Effector CD4-positive, alpha-beta T cell (primary cell): Measurements from ENCODE around the gene NXPH4. TPM values are rescaled to one million over a fixed set of nuclear protein-coding genes. Genes with fewer than 3 reads are reported as not detected.
A peak's percentile ranks its signal among the peaks of the same experiment; 100 is the strongest.

ENCODE experiments used
- DNase-seq: peaks from one replicate; pipeline ENCODE4 v3.0.0-alpha.2; 2020
- total RNA-seq: gene quantifications from one replicate; lab custom pipeline; 2026; lab: John Stamatoyannopoulos, UW

Gene NXPH4
- not detected for total RNA-seq

DNA sequence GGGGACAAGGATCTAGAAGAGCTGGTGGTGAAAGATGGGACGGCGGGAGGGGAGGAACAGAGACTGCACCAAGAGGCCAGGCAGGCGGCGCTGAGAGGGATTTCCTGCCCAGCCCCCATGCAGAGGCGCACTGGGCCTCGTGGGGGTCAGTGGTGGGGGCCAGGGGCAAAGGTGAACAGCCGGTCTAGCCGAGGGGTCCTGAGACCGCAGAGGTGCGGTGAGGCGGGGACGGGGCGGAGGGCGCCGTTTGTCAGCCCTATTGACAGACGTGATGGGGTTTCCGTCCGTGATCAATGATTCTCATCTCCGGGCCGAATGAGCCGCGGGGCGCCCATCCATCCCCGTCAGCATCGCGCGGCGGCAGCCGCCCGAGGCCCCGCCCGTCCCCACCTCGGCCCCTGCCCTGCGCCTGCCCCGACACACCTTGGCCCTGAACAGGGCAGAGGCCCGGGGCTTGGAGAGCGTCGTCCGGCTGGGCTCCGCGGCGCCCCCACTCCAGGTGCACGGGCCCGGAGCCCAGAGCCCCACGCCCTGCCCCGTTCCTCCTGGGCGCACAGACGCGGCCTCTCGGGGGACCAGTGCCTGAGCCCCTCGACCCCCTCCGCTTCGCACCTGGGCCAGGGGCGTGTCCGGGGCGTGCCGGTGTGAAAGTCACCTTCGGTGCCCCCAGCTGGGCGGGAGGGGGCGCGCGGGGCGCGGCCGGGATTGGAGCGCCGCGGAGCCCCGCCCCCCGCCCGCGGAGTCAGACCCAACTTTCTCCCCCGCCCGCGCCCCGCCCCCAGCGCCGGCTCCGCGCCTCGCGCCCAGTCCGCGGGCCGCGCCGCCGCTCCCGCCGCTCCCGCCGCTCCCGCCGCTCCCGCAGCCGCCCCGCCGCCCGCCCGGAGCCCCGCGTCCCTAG is at the start of gene NXPH4:
TSS of gene NXPH4 (plus strand) at position 781 of the 898 bp plus-strand sequence. CDS start 176 bp downstream, outside the sequence.
- peak; percentile 48 for DNase-seq

DNA sequence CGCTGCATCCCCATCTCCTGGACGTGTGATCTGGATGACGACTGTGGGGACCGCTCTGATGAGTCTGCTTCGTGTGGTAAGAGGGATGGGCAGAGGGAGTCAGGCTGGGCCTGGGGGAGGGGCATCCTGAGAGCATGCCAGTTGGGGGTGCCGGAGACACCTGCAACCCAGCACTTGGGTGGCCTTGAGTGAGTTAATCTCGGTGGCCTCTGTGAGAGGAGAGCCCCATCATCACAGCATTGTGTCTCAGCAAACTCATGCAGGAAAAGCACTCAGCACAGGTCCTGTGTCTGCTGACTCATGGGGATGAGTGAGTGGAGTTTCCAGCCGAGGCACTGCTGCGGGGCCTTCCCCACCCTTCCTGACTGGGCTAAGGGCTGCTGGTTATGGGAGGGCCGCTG is 49.6 kb upstream of the NXPH4 start:
- DNase-seq: no peak

DNA sequence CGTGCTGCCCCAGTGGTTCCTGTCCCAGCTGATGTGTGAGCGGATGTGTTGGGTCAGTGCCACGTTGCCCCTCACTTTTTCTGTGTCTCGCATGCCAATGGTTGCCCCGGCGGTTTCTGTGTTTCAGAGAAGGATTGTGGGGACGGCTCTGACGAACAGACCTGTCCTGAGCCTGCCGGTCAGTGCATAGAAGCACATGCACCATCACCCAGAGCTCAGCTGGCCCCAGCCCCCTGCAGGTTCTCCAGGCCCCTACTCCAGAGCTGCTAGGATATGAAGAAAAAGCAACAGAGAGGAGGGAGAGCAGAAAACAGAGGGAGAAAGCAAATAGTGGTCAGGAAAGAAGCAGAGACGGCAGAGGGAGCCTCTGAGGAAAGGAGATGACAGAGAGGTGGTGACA is 48.5 kb upstream of the NXPH4 start:
- DNase-seq: no peak

DNA sequence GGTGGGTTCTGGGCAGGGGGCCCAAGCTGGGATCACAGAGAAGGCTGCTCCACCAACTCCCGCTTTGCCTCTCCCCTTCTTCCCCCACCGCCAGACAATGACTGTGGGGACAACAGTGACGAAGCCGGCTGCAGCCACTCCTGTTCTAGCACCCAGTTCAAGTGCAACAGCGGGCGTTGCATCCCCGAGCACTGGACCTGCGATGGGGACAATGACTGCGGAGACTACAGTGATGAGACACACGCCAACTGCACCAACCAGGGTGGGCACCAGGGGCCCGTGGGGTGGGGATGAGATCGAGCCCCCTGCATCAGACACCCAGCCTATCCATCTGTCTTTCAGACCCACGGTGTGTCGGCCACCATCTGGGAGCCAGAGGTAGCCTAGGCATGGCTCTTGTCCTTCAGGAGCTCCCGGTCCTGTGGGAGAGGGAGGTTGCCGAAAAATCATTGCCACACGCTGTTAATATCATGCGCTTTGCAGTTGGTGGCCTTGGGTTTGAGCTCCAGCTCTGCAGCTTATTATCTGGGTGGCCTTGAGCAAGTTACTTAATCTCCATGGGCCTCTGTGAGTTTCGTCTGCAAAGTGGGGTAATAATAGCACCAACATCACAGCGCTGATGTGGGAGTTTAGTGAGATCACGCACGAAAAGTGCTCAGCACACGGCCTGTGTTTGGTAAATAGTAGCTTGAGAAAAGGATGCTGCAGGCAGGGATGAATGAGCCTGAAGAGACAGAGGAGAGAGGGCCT is 47.4 kb upstream of the NXPH4 start:
- DNase-seq: no peak

DNA sequence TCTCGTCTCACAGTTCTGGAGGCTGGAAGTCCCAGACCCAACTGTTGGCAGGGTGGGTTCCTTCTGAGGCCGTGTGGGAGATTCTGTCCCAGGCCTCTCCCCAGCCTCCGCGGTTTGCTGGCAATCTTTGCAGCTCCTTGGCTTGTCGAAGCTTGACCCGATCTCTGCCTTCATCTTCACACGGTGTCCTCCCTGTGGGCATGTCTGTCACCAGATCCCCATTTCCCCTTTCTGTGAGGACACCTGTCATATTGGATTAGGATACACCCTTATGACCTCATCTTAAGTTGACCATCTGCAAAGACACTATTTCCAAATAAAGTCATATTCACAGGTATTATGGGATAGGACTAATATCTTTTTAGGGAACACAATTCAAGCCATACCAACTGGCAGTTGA is 46.6 kb upstream of the NXPH4 start:
- no peak for DNase-seq

DNA sequence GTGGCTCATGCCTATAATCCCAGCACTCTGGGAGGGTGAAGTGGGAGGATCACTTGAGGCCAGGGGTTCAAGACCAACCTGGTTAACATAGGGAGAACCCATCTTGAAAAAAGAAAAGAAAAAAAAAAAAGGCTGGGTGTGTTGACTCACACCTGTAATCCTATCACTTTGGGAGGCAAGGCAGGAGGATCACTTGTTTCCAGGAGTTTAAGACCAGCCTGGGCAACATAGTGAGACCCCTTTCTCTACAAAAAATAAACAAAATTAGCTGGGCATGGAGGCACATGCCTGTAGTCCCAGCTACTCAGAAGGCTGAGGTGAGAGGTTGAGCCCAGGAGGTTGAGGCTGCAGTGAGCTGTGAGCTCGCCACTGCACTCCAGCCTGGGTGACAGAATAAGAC is 46.2 kb upstream of the NXPH4 start:
- no peak for DNase-seq

DNA sequence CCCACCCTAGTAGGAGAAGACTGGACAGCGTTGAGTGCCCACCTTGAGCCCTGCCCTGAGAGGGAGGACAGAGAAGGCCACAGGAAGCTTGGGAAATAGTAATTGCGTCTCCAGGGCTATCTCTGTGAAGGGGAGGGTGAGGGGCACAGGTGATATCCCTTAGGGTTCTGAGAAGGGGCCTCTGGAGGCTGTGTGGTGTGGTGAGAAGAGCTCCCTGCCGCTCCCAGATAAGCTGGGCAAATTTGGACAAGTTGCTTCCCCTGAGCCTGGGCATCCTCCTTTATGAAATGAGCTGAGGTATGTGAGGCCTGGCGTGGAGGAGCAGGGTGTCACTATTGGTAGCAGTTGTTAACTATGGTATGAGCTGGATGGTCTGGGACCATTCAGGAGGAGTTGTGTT is 45.7 kb upstream of the NXPH4 start:
- no peak for DNase-seq

DNA sequence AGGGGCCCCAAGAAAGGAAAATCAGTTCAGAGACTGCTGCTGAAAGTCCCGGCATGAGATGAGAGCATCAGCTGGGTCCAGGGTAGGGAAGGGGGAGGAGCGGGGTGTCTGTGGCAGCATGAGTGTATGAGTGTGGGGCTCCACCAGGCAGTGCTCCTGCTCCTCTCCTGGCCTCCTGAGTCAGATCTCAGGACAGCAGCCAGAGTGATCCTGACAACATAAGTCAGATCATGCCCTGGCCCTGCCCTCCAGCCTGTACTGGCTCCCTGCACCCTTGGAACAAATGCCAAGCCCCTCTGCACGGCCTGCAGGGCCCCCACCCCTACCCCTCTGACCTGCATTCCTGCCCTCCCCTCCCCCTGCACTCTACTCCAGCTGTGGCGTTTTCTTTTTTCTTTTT is 44.9 kb upstream of the NXPH4 start:
- no peak for DNase-seq

DNA sequence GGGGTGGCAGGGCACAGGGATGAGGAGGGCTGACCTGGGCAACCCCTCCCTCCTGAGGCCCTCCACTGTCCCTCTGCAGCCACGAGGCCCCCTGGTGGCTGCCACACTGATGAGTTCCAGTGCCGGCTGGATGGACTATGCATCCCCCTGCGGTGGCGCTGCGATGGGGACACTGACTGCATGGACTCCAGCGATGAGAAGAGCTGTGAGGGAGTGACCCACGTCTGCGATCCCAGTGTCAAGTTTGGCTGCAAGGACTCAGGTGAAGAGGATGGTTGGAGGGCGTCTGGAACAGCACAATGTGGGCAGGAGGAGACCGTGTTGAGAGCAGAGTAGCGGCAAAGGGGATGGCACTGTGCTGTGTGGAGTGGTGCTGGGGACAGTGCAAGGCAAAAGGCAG is 43.5 kb upstream of the NXPH4 start:
- no peak for DNase-seq

DNA sequence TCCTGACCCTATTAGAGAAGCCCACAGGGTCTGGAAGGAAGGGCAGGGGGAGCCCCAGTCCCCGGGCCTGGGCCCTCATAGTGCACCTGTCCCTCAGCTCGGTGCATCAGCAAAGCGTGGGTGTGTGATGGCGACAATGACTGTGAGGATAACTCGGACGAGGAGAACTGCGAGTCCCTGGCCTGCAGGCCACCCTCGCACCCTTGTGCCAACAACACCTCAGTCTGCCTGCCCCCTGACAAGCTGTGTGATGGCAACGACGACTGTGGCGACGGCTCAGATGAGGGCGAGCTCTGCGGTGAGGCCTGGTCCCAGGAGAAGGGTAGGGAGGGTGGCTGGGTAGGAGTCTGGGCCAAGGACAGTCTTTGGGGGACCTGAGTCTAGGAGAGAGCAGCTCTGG is 42.9 kb upstream of the NXPH4 start:
- no peak for DNase-seq

DNA sequence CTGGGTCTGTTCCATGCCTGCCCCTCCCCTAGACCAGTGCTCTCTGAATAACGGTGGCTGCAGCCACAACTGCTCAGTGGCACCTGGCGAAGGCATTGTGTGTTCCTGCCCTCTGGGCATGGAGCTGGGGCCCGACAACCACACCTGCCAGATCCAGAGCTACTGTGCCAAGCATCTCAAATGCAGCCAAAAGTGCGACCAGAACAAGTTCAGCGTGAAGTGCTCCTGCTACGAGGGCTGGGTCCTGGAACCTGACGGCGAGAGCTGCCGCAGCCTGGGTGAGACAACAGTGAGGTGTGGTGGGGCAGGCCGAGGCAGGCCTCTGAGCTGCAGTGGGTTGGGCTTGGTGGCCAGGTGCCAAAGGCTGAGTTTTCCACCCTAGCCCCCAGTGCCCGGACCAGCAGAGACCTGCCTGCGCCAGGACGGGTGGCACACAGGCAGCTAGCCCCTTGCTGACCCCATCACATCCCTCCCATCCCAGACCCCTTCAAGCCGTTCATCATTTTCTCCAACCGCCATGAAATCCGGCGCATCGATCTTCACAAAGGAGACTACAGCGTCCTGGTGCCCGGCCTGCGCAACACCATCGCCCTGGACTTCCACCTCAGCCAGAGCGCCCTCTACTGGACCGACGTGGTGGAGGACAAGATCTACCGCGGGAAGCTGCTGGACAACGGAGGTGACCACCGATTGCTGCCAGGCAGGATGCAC is 41.0 kb upstream of the NXPH4 start:
- DNase-seq: peak; percentile 33

DNA sequence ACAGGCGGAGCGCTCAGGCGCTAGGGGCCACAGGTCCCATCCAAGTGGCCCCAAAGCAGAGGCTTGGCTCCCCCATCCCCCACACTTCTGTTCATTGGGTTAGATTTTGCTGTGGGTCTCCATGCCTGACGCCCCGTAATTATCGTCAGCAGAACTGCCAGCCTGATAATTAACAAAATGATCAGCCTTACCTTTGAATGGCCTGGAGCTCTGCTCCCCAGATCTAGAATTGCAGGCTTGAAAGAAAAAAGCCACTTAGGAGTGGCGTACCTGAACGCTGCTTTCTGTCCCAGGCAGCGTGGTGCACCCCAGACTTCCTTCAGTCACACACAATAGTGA is 40.5 kb upstream of the NXPH4 start:
- DNase-seq: no peak

DNA sequence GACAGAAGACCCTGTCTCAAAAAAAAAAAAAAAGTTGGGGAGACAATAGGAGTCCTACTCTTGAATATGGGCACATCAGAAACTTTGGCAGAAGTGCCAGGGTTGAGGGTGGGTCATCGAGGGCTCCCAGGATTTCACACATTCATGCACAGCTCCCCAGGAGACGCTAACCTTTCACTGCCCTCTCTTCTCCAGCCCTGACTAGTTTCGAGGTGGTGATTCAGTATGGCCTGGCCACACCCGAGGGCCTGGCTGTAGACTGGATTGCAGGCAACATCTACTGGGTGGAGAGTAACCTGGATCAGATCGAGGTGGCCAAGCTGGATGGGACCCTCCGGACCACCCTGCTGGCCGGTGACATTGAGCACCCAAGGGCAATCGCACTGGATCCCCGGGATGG is 39.7 kb upstream of the NXPH4 start:
- no peak for DNase-seq

DNA sequence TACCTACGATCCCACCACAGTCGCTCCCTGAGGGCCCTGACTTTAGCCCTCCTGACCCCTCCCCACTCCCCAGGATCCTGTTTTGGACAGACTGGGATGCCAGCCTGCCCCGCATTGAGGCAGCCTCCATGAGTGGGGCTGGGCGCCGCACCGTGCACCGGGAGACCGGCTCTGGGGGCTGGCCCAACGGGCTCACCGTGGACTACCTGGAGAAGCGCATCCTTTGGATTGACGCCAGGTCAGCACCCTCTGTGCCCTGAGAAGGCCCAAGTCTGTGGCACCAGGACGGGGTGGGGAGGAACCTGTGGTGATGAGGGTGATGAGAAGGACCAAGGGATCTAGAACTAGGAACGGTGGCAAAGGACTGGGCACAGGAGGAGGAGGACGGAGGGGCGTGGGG is 39.2 kb upstream of the NXPH4 start:
- DNase-seq: no peak

DNA sequence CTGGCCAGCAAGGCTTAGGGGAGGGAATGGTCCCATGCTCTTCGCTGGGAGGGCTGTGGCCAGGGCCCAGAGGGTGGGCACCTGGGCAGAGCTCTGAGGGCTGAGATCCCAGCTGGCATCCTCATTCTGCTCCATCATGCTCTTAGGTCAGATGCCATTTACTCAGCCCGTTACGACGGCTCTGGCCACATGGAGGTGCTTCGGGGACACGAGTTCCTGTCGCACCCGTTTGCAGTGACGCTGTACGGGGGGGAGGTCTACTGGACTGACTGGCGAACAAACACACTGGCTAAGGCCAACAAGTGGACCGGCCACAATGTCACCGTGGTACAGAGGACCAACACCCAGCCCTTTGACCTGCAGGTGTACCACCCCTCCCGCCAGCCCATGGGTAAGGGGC is 38.4 kb upstream of the NXPH4 start:
- DNase-seq: no peak

DNA sequence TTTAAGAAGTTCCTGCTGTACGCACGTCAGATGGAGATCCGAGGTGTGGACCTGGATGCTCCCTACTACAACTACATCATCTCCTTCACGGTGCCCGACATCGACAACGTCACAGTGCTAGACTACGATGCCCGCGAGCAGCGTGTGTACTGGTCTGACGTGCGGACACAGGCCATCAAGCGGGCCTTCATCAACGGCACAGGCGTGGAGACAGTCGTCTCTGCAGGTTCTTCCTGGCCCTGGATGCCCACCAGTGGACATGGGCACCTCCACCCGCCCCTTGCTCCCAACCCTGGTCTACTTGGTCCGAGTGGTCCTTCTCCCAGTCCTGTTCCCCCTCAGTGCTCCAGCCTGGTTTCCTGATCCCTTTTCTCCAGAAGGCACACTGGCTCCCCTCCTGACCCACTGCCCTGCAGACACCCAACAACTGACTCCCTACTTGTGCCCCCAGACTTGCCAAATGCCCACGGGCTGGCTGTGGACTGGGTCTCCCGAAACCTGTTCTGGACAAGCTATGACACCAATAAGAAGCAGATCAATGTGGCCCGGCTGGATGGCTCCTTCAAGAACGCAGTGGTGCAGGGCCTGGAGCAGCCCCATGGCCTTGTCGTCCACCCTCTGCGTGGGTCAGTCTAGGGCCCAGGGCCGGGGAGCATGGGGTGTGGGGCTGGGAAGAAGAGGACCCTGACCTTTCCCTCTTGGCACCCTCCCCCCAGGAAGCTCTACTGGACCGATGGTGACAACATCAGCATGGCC is 37.1 kb upstream of the NXPH4 start:
- no peak for DNase-seq

DNA sequence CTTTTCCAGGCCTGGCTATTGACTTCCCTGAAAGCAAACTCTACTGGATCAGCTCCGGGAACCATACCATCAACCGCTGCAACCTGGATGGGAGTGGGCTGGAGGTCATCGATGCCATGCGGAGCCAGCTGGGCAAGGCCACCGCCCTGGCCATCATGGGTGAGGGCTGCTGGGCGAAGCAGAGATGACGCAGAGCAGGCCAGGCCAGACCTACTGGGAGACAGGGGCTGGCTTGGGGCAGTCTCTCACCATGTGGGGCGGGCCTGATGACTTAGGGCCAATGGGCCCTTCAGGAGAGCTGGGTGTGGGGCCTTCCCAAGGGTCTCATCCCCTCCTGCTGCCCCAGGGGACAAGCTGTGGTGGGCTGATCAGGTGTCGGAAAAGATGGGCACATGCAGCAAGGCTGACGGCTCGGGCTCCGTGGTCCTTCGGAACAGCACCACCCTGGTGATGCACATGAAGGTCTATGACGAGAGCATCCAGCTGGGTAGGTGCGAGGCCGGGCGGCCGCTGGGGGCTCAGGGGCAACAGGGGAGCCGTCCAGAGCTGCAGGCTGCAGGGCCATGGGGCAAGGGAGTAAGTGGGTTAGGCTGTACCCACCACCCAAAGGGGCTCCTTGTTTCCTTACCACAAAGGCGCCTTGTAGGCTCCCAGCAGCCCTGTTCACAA is 36.1 kb upstream of the NXPH4 start:
- no peak for DNase-seq

DNA sequence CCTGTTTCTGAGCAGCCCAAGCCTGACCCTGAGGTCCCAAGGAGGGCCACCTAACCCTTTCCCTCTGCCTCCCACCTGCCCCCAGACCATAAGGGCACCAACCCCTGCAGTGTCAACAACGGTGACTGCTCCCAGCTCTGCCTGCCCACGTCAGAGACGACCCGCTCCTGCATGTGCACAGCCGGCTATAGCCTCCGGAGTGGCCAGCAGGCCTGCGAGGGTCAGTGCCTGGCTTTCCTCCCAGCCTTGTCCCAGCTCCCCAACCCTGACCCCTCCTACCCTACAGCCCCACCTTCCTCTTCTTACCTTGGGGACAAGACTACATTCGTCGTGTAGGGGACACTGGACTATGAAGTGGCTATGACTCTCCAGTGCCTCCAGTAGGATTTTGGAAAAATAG is 35.5 kb upstream of the NXPH4 start:
- no peak for DNase-seq

DNA sequence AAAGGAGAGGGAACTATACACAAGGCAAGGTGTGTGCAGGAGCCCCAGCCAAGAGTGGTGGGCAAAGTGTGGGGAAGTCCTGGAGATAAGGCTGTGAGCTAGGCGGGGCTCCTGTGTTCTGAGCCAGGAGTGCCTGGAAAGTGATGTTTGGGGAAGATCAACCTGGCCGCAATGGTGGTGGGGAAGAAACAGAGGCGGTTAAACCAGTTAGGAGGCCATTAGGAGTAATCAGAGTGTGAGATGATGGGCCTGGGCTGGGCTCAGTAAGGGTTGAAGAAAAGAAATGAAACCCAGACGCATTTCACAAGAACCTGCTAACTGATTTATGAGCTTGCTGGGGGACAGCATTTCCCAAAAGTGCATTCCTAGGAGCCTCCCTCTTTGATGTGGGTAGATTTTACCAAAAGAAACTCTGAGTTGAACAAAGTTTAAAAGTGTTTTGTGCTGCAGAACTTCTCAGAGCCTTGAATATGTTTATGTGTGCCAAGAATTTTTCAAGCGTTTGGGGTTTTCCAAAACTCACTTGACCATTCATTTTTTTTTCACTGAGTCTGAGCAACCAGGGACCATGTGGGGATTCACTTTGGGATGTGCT is 34.9 kb upstream of the NXPH4 start:
- no peak for DNase-seq

DNA sequence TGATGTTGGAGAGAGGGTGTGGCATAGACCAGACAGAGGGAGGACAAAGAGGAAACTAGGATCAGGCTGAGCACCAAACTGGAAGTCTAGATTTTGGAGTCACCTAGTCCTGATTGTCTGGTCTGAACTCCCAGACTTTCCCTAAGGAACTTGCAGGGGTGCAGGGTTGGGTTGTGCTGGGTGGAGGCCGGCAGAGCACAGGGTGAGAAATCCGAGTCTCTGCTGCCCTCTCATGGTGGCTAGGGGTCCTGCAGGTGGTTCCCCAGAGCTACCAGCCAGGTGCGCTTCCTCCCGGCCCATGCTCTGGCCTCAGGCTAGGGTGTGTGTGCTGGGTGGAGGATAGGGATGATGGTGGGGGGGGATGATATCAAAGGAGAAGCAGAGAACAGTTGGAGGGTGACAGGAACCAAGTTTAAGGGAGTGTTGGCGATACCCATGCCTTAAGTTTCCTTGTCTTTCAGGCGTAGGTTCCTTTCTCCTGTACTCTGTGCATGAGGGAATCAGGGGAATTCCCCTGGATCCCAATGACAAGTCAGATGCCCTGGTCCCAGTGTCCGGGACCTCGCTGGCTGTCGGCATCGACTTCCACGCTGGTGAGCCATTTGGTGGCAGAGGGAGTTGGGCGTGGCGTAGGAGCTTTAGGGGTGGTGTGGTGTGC is 33.5 kb upstream of the NXPH4 start:
- peak; percentile 67 for DNase-seq
